ENCODE results near the gene PAK1. TPM values are rescaled to one million over a fixed set of nuclear protein-coding genes. Genes with fewer than 3 reads are reported as not detected.
"Not testable (repeated sequence)": the region's sequence is repeated elsewhere in the genome, so short reads cannot be mapped to it uniquely, and the experiment has no call there.

The PAK1 gene
- total RNA-seq: 69.3 TPM

DNA sequence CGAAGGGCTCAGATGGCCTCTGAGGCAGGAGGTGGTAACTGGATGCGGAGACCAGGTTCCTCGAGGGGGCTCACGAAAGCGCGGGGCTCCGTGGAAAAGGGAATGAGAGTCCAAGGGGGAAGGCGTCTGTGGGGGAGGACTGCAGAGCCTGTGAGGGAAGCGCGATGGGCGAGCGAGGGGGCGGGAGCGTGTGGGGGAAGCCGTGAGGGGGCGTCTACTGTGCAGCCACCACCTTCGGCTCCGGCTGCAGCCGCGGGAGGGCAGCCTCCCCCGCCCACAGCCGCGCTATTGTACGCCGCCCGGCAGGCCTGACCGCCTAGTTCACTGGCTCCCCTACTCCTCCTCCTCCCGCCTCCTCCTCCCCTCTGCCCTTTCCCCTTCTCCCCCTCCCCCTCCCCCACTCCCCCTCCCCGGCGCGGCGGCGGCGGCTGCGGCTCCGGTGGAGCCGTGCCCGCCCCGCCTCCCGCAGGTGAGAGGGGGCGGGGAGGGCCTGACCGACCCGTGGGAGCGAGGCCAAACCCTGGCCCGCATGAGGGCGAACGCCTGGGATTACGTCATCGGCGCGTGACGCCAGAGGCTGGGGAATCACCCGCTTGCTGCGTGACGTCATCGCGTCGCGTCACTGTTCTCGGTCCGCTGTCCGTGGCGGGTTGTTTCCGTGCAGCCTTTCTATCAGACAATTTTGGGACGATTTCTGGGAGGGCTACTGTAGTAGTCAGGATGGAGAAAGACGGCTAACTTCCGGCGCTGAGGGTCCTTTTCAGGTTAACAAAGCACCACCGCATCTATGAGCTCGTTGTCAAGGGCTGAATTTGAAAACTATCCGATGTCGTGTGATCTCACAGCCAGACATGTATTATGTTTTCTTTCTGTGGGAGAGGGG is at the start of gene PAK1:
TSS of gene PAK1 (minus strand) at position 294 of the 883 bp plus-strand sequence. CDS start 81,574 bp downstream, outside the sequence.
- peak; percentile 72 for DNase-seq

DNA sequence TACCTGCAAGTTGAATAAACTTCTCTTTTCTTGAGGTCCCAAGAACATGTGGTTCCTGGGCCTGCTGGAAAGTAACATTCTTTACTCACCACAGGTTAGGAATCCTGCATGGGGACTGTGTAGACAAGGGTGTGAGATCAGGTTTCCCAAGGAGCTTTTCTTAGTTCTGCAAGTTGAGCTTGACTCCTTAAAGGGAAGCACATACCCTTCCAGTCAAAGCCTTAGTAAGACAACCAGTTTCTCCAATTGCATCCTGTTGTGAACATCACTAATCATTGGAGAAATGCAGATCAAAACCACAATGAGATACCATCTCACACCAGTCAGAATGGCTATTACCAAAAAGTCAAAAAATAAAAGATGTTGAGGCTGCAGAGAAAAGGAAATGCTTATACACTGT is 48.3 kb upstream of the PAK1 start:
- DNase-seq: no peak

DNA sequence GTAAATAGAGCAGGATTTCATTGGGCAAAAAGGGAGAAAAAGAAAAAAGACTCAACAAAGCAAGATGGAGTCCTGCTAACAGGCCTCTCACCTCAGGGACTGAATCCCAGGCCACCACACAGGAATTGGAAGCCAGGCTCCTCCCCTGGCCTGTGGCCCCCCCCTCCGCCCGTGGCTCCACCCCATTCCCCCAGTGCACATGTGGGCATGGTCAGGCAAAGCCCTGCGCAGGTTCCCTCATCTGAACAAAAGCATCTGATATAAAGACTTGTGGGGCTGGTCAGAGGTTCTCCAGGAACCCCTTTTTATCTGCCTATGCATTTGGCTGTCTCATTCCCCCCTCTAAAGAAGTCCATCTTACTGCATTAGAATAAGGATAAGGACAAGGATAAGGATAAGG is 46.0 kb upstream of the PAK1 start:
- no peak for DNase-seq

DNA sequence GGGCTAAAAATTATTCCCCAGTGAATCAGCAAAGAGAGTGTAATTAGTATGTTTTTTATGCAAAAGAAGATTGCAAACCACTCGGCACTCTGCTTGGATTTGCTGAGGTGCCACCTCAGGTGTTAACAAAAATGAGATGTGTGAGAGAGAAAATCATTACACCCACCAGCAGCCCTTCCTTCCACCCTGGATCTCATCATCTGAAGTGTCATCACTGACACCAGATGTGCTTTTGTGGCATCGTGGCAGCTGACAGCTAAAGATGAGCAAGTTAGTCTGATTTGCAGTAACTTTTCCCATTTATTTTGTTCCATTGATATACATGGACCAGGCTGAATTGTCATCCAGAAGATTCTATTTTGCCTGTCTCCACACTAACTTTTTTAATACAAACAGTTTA is 44.6 kb upstream of the PAK1 start:
- no peak for DNase-seq

DNA sequence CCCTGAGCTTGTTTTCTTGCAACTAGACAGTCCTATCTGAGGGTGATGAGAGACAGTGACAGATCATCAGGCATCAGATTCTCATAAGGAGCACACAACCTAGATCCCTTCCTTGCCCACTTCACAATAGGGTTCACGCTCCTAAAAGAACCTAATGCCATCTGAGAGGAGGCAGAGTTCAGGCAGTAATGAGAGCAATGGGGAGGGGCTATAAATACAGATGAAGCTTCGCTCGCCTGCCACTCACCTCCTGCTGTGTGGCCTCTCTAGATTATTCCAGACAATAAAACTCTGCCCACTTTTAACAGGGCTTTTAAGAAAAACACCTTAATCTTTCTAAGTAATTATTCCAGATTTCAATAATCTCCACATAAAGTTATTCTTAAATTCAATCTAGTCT is 43.9 kb upstream of the PAK1 start:
- DNase-seq: no peak

DNA sequence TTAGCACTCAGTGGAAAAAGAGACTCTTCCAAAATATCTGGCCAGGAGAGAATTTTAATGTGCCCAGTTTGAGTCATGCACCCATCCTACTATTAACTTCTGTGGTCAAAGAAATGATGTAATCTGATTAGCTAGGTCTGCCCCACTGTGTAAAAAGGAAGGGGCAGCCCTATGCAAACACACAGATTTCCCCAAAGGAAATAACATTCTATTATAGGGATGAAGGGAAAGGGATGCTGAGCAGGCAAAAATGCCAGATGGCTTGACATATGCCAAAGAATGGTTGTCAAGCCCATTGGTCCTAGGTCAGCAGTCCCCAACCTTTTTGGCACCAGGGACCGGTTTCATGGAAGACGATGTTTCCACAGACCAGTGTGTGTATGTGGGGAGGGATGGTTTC is 43.3 kb upstream of the PAK1 start:
- DNase-seq: no peak

DNA sequence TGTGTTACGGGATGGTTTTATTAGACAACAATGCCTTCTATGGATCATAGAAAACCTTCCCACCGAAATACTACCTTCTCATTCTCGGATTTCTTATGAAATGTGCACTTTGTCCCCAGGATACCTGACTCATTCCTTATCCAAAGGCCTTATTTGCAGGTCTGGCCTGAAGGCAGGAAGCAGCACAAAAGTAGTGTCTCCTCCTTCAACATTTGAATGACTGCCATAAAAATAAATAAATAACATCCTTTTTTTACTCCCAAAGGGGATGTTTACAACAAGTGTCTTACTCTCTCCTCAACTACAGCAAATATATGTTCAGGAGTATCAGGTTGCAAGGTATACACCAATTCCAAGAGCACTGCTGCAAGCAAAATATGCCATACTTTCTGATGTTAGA is 41.6 kb upstream of the PAK1 start:
- no peak for DNase-seq

DNA sequence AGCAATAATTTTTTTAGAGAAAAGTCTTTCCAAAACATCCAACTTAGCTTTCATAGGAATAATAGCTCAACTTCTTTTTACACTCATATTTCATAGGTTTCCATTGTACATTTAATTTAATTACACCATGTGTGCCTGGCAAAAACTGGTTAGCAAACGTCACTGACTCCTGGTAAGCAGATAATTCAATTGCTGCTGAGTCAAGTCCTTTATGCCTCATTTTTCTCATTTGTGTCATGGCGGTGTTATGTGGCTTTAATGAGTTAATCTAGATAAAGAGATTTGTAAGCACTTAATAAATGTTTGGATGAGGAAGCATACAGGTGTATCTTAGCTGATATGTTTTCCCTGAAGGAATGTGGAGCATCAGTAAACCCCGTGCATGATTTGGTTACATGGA is 41.2 kb upstream of the PAK1 start:
- no peak for DNase-seq

DNA sequence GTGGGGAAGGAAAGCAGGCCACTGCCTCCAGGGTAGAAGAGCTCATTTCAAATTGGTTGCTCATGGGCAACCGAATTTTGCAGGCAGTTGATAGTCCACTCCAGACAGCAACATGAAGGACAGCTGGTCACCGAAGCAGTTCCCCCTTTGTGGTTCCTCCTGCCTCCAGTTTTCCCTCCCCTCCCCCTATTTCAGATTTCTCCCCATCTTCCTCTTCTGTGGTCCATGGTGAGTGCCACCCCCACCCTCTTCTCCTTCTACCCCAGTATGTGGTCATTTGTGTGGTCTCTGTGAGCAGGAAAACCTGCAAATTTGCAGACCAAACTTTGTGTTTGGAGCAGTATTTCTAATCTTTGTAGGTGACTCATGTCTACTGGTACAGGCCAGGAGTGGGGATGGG is 38.2 kb upstream of the PAK1 start:
- DNase-seq: no peak

DNA sequence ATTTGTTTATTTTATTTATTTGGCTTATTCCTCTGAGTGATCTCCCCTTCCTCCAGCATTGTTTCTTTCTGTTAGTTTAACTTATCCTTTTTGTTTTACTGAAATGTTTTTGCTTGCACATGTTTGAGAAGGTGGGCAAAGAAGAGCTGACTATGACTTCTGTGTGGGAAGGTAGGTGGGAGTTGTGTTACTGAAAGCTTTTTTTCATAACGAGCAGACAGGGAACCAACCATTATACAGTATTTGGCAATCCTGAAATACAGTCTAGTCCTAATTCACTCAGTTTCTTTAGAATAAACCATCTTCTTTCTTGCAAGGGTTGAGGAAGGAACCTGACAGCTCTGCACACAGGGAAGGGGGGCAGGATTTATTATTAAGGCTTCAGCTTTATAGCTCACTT is 37.0 kb upstream of the PAK1 start:
- DNase-seq: no peak

DNA sequence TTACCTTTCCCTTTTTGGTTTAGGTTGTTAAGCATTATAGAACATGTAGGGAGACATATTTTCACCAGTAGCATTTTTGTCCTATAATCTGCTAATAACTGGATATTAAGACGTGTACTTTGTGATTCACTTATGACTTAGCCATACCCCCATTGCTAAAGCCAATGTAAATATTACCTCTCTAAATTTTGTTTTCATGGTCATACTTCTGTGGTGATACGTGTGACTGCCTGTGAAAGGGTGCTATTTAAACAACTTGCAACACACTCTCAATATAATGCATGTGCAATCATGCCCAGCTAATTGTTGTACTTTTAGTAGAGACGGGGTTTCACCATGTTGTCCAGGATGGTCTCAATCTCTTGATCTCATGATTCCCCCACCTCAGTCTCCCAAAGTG is 36.2 kb upstream of the PAK1 start:
- no peak for DNase-seq

DNA sequence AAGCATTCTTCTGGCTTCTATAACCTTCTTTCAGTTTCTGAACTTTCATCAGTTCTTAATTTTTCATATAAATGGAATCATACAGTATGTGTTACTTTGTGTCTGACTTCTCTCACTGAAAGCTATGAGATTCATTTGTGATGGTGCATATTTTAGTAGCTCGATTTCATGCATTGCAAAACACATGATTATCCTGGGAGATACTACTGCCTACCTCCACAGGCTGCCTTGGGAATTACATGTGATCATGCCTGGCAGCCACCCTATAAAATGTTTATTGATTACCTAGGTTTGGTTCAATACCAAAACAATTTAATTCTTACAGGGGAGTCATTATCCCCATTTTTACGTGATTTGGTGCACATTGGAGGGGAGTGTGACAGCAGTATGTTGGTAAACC is 34.1 kb upstream of the PAK1 start:
- DNase-seq: no peak

DNA sequence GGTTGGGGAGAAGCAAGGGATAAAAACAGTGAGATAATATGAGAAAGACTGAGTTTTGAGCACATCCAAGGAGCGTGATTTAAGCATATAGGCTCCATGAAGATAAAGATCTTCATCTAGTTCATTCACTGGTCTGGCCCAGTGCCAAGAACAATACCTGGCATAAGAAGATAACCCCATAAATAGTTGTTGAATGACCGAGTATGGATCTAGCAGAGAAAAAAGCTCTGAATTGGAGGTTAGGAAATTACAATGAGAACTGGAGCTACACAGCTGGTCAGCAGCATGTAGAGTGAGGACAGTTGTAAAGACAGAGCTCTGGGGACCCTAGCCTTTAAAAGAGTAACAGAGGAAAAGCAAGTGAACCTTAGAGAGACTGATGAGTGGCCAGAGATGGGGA is 33.0 kb upstream of the PAK1 start:
- DNase-seq: no peak

DNA sequence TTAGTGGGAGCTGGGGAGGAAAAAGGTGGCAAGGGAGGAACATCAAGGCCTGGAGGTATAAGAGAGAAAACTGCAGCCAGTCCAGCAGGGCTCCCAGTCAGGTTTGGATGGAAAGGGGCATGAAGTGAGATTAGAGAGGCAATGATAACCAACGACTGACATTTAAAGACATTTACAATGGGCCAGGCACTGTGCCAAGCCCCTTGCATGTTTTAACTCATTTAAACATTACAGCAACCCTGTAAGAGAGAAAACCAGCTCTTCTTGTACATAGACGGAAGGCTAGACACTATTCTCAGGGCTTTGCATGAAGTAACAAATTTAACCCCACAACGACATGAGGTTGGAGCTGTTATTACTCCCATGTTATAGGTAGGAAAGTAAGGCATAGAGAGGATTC is 32.1 kb upstream of the PAK1 start:
- no peak for DNase-seq

DNA sequence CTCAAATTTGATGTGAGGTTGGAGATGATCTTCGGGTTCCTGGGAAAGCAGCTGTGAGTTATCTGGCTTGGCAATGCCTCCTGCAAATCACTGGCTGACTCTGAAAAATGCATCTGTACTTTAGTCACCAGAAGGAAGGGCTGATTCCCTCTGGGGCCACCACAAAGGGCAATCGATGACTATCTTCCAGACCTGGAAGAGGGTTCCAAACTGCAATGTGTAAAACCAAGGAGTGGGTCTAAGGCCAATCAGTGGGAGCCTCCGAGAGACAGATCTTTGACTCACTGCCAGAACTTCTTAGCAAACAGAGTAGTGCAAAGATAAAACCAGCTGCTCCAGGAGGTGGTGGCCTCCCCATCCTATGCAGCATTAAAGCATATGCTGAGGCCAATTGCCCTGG is 29.1 kb upstream of the PAK1 start:
- DNase-seq: no peak

DNA sequence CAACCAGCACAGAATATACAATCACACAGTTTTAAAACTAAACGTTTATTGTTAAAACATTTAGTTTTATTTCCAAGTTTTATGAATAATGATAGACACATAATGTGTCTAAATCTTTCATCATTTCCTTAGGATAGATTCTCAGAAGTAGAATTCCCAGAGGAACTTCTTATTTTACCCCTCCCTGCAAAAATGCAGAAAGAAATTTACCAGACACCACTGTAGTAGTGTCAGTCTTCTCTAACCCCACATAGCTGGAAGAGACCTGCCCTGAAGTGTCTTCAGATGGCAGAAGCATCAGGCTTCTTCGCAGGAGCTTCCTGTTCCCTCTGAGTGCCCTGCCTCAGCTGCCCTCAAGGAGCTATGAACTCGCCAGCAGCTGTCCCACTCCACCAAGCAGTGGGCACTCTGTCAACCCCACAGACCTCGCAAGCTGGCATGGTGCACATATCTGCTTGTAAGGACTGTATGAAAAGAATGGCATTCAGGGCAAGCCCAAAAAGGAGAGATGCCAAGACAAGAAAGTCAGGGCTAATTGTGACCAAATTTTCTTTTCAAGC is 28.5 kb upstream of the PAK1 start:
- no peak for DNase-seq

DNA sequence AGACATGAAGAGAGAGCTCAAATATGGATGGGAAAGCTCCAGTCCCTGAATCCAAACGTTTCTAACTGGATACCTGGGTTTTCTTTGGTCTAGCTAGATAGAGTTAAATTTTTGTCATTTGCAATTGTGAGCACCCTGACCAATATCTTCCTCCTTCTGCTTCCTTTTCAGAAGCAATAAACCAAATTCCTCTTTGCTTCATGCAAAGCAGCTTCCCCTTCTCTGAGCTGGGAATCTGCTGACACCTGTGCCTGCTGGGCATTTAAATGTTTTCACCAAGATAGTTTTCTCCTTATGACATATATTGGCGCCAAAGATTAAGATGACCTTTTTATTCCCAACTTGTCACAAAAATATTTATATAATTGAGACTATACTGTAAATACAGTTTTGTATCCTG is 27.9 kb upstream of the PAK1 start:
- no peak for DNase-seq

DNA sequence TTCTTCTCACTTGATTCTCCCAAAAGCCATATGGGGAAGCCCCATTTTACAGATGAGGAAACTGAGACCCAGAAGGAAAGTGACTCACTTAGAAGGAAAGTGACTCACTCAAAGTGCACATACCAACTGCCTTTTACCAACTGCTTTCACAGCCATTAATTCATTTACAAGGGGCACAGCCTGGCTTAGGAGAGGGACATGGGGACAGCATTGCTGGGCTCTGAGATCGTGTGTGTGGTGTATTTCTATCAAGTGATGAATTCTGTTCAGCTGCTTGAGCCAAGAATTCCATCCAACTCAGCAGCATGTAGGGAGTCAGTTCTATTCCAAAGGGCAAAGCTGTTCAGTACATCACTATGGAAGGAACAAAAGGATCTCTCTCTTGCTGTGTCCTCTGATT is 23.5 kb upstream of the PAK1 start:
- DNase-seq: no peak

DNA sequence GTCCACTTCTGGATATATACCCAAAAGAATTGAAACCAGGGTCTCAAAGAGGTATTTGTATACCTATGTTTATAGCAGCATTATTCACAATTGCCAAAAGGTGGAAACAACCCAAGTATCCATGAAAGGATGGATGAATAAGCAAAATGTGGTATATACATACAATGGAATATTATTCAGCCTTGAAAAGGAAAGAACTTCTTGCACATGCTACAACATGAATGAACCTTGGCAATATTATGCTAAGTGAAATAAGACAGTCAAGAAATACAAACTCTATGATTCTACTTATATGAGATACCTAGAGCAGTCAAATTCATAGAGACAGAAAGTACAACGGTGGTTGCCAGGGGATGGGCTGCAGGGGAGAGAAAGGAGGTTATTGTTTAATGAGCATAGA is 21.6 kb upstream of the PAK1 start:
- no peak for DNase-seq

DNA sequence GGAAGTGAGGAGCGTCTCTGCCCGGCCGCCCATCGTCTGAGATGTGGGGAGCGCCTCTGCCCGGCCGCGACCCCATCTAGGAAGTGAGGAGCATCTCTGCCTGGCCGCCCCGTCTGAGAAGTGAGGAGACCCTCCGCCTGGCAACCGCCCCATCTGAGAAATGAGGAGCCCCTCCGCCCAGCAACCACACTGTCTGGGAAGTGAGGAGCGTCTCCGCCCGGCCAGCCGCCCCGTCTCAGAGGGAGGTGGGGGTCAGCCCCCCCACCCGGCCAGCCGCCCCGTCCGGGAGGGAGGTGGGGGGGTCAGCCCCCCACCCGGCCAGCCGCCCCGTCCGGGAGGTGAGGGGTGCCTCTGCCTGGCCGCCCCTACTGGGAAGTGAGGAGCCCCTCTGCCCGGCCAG is 16.1 kb upstream of the PAK1 start:
- DNase-seq: not testable (repeated sequence)

DNA sequence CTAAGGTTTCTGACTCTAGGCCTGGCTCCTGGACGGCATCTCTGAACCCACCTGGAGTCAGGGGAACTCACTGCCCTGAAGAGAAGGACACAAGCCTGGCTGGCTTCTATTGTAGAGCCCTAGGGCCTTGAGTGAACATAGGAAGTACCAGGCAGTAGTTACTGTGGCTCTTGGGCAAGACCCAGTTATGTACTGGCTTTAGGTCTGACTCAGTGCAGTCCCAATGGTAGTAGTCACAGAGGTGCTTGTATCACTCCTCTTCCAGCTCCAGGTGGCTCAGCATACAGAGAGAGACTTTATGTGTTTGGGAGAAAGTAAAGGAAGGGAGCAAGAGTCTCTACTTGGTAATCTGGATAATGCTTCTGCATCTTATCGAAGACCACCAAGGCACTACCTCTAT is 13.9 kb upstream of the PAK1 start:
- no peak for DNase-seq

DNA sequence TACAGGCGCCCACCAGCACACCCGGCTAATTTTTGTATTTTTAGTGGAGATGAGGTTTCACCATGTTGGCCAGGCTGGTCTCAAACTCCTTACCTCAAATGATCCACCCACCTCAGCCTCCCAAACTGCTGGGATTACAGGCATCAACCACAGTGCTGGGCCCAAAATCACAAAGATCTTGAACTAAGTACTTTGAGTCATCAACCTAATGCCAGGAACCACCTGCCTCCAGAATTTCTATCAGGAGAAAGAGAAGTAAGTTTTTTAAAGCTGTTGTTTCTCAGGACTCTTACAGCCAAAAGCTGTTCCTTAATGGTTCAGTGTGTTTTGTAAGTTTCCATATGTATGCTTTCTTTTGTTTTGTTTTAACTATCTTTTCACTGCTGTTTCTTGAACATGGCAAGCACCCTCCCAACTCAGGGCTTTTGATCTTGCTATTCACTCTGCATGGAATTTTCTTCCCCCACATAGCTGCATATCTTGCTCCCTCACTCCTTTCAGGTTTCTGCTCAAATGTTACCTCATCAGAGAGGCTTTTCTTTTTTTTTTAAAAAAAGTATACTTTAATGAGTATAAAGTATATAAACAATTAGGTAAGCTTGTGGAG is 6.0 kb upstream of the PAK1 start:
- DNase-seq: no peak

DNA sequence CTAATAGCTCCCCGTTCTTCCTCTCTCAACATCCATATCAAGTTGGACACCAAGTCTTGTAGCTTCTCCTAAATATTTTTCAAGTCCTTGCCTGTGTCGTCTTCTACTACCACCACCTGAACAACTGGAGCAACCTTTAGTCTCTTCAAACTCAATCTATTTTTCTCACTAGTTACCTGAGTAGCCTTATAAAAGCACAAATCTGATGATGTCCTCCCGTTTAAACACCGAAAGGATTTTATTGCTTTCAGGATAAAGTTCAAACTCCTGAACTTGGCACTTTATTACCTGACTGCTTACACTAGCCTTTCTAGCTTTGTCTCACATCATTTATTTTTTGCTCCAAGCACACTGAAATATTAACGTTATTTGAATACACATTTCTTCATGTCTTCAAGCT is 1.3 kb upstream of the PAK1 start:
- DNase-seq: no peak

DNA sequence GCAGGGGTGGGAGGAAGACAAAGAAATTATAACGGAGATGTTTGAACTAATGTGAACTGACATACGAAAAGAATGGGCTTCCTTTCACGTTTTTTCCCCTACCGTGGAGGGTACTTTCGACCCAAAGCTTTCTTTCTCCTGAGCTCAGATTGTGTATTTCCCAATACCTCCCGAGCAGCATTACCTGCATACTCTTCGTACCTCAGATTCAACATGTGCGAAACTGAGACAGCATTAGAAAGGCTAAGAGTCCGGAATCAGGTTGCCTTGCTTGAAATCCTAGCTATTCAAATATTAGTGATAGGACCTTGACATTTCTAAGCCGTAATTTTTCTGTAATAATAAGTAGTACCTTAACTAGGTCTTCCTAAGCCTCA is 778 bp upstream of the PAK1 start:
- DNase-seq: no peak

All from occipital lobe (tissue), 2 donors.